Femur (tissue), 1 donor: ENCODE data around the gene NMS.

Experiments
- DNase-seq: peaks from one replicate; pipeline ENCODE4 v3.0.0-alpha.2; 2017

NMS gene

GRCh38 chr2:100494712-100495111 is 24.4 kb downstream of the NMS start:
- DNase-seq: no peak

DNA sequence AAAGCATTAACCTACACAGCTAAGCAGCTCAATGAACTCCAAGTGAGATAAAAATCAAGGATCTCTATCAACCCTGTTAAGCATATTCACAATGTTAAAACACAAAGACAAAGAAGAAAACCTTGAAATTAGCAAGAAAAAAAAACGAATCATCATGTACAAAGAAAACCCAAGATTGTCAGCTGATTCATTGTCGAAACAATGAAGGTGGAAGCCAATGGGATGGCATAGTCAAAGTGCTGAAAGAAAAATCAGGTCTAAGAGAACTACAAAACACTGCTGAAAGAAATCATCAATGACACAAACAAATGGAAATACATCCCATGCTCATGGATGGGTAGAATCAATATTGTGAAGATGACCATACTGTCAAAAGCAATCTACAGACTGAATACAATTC is 32.5 kb downstream of the NMS start:
- no peak for DNase-seq

DNA sequence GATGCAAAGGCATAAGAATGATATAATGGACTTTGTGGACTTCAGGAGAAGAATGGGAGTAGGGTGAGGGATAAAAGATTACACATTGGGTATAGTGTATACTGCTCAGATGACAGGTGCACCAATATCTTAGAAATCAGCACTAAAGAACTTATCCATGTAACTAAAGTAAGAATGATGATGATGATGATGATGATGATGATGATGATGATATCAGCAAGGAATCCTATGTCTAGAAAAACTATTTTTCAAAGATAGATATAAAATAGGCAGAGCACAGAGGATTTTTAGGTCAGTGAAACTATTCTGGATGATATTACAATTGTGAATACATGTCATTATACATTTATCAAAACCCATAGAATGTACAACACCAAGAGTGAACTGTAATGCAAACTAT is 34.3 kb downstream of the NMS start:
- DNase-seq: no peak

DNA sequence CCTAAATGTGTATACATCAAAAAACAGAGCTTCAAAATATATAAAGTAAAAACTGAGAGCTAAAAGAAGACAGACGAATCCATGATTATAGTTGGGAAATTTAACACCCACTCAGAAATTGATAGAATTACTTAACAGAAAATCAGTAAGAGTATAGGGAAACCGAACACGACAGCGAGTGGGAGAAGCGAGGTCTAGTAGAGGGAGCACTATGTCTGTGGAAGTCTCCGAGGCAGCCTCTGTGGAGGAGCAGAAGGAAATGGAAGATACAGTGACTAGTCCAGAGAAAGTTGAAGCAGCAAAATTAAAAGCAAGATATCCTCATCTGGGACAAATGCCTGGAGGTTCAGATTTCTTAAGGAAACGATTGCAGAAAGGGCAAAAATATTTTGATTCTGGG is 38.8 kb downstream of the NMS start:
- DNase-seq: no peak

DNA sequence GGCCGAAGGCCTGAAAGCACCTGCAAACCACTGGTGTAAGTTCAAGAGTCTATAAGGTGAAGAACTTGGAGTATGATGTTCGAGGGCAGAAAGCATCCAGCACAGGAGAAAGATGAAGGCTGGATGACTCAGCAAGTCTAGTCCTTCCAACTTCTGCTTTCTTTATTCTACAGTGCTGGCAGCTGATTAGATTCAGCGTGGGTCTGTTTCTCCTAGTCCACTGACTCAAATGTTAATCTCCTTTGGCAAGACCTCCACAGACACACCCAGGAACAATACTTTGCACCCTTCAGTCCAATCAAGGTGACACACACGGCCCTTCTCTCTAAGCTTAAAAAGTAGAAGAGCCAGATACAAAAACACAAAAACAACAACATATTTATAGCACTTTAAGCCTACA is 43.4 kb downstream of the NMS start:
- no peak for DNase-seq

DNA sequence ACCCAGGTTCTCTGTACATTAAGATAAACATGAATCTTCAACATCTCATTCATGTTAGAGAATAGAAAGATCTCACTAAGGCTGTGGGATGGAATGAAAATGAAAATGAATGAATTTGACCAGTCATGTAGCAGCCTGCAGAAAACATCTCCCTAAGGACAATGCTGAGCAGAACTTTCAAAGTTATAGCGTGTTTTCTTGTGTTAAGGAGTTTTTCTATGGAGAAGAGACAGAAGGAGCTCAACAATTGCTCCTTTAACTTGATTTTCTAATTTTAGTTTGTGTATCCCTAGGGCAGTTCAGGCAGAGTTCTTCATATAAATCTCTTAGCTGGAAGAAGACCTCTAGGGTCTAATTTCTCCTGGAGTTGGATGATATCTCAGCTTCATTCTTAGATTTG is 47.3 kb downstream of the NMS start:
- no peak for DNase-seq

GRCh38 chr2:100518801-100519200 is 48.5 kb downstream of the NMS start:
- no peak for DNase-seq

DNA sequence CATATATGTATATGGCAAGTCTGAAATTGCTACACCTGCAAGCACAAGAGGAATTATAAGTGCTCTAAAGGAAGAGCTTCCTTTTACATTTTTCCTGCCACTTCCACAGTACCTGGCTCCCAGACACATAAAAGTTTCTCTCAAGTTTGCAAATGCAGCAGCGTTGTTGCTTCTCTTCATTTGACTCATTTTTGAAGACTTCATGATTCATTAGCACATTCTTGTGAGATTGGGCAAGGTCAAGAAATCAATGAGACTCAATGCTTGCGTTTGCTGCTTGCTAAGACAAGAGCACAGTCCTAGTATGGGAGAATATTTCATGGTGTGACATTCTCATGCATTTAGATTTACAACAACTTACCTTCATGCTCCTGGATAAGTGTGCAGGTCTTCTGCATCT is 49.9 kb downstream of the NMS start:
- no peak for DNase-seq

DNA sequence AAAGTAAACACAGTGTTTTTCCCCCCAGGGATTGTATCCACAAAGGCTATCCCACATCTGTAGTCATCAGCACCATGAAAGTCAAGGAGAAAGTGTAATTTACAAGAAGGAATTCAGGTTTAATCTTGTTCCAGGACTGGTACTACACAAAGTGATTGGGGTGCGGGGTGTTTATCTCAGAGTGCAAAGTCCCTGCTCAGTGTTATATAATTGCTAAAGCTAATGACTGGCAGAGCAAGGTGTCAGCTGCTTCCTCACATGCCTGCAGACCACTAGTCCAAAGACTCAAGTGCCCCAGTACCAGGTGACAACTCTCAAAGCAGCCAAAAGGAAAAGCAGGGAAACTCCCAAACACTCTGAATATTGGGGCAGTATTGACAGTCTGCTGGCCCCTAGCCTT is 52.1 kb downstream of the NMS start:
- no peak for DNase-seq

GRCh38 chr2:100524331-100524730 is 54.0 kb downstream of the NMS start:
- DNase-seq: no peak

DNA sequence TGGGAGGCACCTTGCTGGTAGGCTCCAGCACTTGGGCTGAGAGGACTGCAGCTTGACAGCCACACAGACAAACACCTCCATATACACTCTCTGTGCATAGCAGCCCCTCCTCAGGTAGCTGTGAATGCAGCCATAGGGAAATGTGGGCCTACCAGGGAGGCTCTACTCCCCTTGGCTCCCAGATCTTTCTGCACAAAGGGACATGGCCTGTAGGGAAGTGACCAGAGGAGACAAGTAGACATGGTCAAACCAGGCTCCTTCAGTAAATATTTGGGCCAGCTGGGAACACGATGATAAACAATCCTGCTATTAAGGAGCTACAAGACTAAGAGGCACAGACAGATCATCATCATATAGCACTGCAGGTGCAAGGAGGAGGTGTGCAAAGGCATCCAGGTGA is 56.6 kb downstream of the NMS start:
- no peak for DNase-seq

GRCh38 chr2:100527440-100528015 is 57.2 kb downstream of the NMS start:
- DNase-seq: no peak

GRCh38 chr2:100529176-100529575 is 58.9 kb downstream of the NMS start:
- no peak for DNase-seq

DNA sequence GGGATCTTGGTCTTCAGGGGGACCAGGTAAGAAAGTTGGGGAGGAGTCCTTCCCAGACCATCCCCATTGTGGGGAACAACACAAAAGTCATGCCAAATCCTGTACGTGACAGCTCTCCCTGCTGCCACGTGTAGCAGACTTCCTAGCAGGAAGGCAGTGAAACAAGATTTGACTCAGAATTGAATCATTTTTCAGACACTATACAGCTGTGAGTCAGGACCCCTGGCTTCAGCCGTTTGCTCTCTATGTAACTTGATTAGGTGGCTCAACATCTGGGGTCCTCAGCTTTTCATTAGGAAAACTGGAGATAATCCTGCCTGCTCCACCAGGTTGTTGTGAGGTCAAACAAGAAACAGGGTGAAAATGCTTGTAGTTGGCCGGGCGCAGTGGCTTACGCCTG is 59.6 kb downstream of the NMS start:
- DNase-seq: no peak
